HG03558 (cell line): Measurements from ENCODE around the gene ZNF33A.
"Not testable (repeated sequence)": the region's sequence is repeated elsewhere in the genome, so short reads cannot be mapped to it uniquely, and the experiment has no call there.

Experiments used
- ATAC-seq: cut with Tn5 transposase; IDR thresholded peaks from one replicate; pipeline ENCODE4 v1.9.1; 2021; ENCODE audit warnings: moderate number of reproducible peaks; ENCODE audit not compliant: unreplicated experiment; ENCODE audit errors: extremely low read depth

ZNF33A gene

GRCh38 chr10:38010119-38010903 lies at the start of gene ZNF33A:
Gene ZNF33A, plus strand, starts transcription at chr10:38010675. Its CDS starts 1,667 bp downstream, at chr10:38012342.
- ATAC-seq: peak; percentile 82

GRCh38 chr10:37965006-37965405 lies 45.5 kb upstream of the ZNF33A start:
- no peak for ATAC-seq

GRCh38 chr10:37972396-37972795 lies 38.1 kb upstream of the ZNF33A start:
- no peak for ATAC-seq

DNA sequence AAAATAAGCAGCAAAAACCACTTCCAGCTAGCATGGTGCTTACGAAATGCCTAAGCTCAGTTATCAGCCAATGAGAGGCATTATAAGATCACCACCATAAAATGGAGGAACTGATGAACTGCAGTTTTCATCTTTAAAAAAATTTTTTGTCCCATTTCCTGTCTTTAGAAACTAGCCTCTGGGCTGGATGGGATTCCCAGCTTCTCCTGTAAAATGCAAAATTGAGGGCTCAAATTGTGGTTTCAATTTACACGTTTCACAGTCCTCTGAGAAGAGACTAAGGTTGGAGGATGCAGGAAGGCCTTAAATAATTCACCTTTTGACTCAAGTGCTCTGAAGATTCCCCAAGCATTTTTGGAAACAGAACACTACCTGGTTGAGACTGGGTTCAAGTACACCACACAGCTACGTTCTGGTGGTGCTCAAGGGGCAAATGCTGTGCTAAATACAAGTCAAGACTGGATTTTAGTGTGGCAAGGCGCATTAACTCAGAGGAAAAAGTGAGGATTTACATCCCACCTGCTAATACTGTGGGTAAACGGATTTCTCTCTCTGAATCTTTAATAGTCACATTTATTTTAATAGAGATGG lies 35.0 kb upstream of the ZNF33A start:
- no peak for ATAC-seq

DNA sequence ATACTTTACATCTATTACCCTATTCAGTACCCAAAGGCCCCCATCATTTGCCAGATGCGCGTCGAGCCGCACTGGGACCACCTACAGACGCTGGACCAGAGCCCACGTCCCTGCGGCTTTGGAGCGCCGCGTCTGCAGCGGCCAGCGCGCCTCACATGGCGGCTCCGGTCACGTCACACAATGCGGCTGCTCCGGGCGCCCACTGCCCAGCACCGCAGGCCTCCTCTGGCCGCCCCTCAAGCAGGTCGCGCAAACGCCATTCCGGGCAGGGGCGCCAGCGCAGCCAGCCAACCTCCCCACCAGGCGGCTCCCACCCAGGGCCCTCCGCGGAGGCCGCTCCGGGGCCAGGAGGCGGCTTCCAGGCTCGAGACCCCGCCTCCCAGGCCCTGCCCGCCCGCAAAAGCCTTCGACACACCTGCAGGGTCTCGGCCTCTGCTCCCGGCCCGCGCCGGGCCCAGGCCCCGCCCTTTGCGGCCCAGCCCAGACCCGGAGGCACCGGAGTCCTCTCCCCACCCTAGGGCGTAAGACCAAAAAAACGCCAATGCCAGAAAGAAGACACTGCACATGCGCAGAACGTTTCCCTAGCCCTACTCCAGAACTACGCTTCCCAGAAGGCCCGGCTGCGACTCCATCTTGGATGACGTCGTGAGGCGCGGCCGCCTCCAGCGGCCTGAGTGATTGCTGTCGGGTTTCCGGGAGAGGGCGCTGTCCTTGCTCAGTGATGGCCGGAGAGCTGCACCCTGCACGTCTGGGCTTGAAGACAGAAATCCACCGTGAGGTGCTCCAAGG lies 34.2 kb upstream of the ZNF33A start, which contains the start of gene ZNF25:
TSS of gene ZNF25 (minus strand) at position 557 of the 789 bp plus-strand sequence. CDS start 4,925 bp downstream, outside the sequence.
- peak; percentile 89 for ATAC-seq

- no peak for ATAC-seq
Measured at GRCh38 chr10:37976880-37977203, 33.6 kb upstream of the ZNF33A start.

DNA sequence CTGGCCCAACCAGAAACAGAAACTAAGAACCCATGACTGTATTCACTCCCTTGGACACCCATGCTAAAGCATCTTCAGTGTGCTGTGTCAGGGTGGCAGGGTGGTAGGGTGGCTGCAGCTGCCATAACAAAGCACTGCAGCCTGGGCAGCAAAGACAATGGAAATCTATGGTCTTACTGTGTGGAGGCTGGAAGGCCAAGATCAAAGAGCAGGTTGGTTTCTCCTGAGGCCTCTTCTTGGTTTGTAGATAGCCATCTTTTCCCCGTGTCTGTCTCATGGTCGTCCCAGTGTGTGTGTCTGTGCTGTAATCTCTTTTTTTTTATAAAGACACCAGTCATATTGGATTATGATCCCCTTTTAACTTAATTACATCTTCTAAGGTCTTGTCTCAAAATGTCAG lies 18.8 kb upstream of the ZNF33A start:
- no peak for ATAC-seq

DNA sequence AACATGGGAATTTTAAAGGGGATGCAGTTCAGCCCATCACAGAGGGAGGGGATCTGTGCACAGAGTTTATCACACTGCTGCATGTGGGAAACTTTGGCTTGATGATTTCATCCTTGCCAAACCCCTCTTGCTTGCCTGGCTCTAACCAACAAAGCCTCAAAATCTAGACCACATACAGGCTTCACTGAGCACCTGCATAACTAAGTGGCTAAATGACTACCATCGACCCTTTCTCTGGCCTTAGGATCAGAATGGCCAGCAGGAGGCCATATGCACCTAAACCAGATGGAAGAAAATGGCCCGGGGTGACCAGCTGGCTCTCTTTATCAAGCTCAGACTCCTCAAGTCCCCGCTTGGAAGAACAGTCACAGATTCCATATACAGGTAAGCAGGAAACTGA lies 18.4 kb upstream of the ZNF33A start:
- no peak for ATAC-seq

DNA sequence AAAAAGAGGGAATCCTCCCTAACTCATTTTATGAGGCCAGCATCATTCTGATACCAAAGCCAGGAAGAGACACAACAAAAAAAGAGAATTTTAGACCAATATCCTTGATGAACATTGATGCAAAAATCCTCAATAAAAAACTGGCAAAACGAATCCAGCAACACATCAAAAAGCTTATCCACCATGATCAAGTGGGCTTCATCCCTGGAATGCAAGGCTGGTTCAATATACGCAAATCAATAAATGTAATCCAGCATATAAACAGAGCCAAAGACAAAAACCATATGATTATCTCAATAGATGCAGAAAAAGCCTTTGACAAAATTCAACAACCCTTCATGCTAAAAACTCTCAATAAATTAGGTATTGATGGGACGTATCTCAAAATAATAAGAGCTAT lies 11.6 kb upstream of the ZNF33A start:
- not testable (repeated sequence) for ATAC-seq

DNA sequence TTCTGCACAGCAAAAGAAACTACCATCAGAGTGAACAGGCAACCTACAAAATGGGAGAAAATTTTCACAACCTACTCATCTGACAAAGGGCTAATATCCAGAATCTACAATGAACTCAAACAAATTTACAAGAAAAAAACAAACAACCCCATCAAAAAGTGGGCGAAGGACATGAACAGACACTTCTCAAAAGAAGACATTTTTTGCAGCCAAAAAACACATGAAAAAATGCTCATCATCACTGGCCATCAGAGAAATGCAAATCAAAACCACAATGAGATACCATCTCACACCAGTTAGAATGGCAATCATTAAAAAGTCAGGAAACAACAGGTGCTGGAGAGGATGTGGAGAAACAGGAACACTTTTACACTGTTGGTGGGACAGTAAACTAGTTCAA lies 10.0 kb upstream of the ZNF33A start:
- not testable (repeated sequence) for ATAC-seq

GRCh38 chr10:38003026-38003425 lies 7.4 kb upstream of the ZNF33A start:
- no peak for ATAC-seq

DNA sequence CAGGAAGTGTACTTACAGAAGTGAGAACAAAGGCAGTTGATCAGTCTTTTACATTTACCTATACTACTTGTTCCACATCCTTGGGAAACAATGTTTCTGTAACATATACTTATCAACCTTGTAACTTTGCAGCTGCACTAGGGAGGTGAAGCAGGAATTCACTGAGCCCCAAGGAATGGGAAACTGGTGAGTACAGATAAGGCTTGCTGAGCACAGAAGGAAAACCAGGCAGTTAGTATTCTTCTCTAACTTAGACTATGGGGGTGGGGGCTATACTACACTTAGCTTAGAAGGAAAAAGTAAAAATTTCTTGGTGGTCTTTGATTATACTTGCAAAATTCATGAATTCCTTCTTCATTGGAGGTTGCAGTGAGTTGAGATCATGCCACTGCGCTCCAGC lies 6.9 kb upstream of the ZNF33A start:
- ATAC-seq: no peak

DNA sequence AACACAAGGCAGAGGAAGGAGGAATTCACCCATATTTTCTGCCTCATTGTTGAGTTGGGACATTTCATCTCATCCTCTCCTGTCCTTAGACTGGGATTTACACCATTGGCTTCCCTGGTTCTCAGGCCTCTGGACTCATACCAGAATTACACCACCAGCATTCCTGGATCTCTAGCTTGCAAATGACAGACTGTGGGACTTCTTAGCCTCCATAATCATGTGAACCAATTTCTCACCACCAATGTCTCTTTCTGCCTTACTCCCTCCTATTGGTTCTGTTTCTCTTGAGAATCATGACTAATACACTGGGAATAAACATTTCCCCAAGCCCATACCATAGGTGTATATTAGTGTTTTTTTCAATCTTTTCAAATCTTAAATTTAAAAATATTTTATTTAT lies 2.9 kb upstream of the ZNF33A start:
- no peak for ATAC-seq

- ATAC-seq: no peak
Measured at GRCh38 chr10:38007991-38008390, 2.5 kb upstream of the ZNF33A start.

DNA sequence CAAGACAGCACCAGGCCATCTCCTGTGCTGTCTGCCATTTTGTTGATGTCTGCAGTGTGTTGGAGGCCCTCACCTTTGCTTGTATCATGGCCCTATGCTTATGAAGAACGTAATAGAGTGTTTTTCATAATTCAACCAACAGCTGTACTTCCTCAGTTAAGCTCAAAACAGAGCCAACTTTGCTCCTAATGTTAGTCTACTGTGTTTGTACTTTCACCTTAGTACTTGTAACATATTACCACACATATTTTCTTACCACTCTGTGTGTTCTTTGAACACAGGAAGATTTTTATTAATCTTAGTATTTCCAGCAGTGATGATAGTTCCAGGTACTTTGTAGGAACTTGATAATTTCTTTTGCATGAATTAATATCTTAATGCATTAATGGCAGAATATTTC lies 5.9 kb downstream of the ZNF33A start:
- no peak for ATAC-seq

DNA sequence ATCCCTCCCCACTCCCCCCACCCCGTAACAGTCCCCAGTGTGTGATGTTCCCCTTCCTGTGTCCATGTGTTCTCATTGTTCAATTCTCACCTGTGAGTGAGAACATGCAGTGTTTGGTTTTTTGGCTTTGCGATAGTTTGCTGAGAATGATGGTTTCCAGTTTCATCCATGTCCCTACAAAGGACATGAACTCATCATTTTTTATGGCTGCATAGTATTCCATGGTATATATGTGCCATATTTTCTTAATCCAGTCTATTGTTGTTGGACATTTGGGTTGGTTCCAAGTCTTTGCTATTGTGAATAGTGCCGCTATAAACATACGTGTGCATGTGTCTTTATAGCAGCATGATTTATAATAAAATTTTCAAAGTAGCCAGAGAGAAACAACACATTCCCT lies 8.6 kb downstream of the ZNF33A start:
- ATAC-seq: not testable (repeated sequence)

GRCh38 chr10:38025283-38025682 lies 14.8 kb downstream of the ZNF33A start:
- peak; percentile 71 for ATAC-seq

GRCh38 chr10:38027986-38028385 lies 17.5 kb downstream of the ZNF33A start:
- ATAC-seq: no peak

GRCh38 chr10:38032886-38033285 lies 22.4 kb downstream of the ZNF33A start:
- no peak for ATAC-seq

- ATAC-seq: peak; percentile 87
Measured at GRCh38 chr10:38038107-38038931, 27.8 kb downstream of the ZNF33A start.
